ENCODE data around the gene HYDIN. TPM values are rescaled to one million over a fixed set of nuclear protein-coding genes. Genes with fewer than 3 reads are reported as not detected.

HYDIN gene
- polyA plus RNA-seq, 2 of the 4 experiments (the other 2 are of a cell fraction): 0.23 to 0.41 TPM

- FAIRE-seq (no peak), DNase-seq (ENCODE audit: low read depth in 1 of 2, low spot score in 1 of 2) (no peak), ATAC-seq (no peak)
- Histone ChIP-seq H3K4me1 (no peaks in the 10 kb centered on the region), H3K4me3 (no peak overlapping the region), H3K9me3 (no peaks in the 10 kb centered on the region), H3K4me2 (no peak overlapping the region), H3K27ac (no peak overlapping the region)
- no peak for TF ChIP-seq MYC (IDR thresholded peaks at IDR 0.05; ENCODE audit: borderline replicate concordance, low read length)
- no peak for TF ChIP-seq FOSL2 (IDR thresholded peaks at IDR 0.05)
- TF ChIP-seq FOSL2 (CRISPR knock-in tag; IDR thresholded peaks at IDR 0.05): no peak
- TF ChIP-seq FOSB (CRISPR knock-in tag; IDR thresholded peaks at IDR 0.05): no peak
- no peak for TF ChIP-seq HES2 (IDR thresholded peaks at IDR 0.05)
- TF ChIP-seq RNF2 (IDR thresholded peaks at IDR 0.05; ENCODE audit: borderline replicate concordance, low read depth): no peak
- TF ChIP-seq HMGXB4 (CRISPR knock-in tag; IDR thresholded peaks at IDR 0.05; ENCODE audit: borderline replicate concordance): no peak
- no peak for TF ChIP-seq JUN (IDR thresholded peaks at IDR 0.05)
- no peak for TF ChIP-seq RCOR1 (IDR thresholded peaks at IDR 0.05; ENCODE audit: low read depth, low read length)
- TF ChIP-seq CEBPB (IDR thresholded peaks at IDR 0.05): no peak
- no peak for TF ChIP-seq NPAS2 (CRISPR knock-in tag; IDR thresholded peaks at IDR 0.05; ENCODE audit: borderline replicate concordance)
- no peak for TF ChIP-seq REST (IDR thresholded peaks at IDR 0.05)
- no peak for TF ChIP-seq ELK1 (IDR thresholded peaks at IDR 0.05; ENCODE audit: low read depth, low read length)
- no peak for TF ChIP-seq ESRRA (IDR thresholded peaks at IDR 0.05; ENCODE audit: borderline replicate concordance, low read length)
- TF ChIP-seq PHF8 (IDR thresholded peaks at IDR 0.05; ENCODE audit: borderline replicate concordance, low read depth): no peak
- CTCF ChIA-PET: interaction anchor here (1.2 kb wide), 1 partner anchor 240 kb away, joined by 3 read pairs; no protein-coding TSS in a partner anchor
- 4% methylated on average over 5 of the region's 5 CpGs for WGBS (ENCODE audit: missing lambda C conversion rate)
- POLR2A ChIA-PET: no interaction called here
These were observed 28.6 kb upstream of the HYDIN start for GRCh38 chr16:71259086-71259485.

GRCh38 chr16:71258372-71258771 is 27.9 kb upstream of the HYDIN start:
- Histone ChIP-seq H3K4me3 (no peak overlapping the region), H3K4me1 (no peaks in the 10 kb centered on the region), H3K27ac (no peak overlapping the region), H3K4me2 (no peak overlapping the region), H3K9me3 (no peaks in the 10 kb centered on the region)
- ChIA-PET POLR2A (no interaction called here), CTCF (no interaction called here)
- TF ChIP-seq HMGXB4 (CRISPR knock-in tag; IDR thresholded peaks at IDR 0.05; ENCODE audit: borderline replicate concordance) (no peak), RARB (CRISPR knock-in tag; IDR thresholded peaks at IDR 0.05) (no peak), HOXB13 (CRISPR knock-in tag; IDR thresholded peaks at IDR 0.05; ENCODE audit: low read depth) (no peak), HOXB5 (CRISPR knock-in tag; IDR thresholded peaks at IDR 0.05) (no peak), GATA3 (IDR thresholded peaks at IDR 0.05; ENCODE audit: borderline replicate concordance) (no peak), NR3C1 (IDR thresholded peaks at IDR 0.05) (no peak), RCOR1 (IDR thresholded peaks at IDR 0.05; ENCODE audit: low read depth, low read length) (no peak), ZSCAN20 (CRISPR knock-in tag; IDR thresholded peaks at IDR 0.05) (no peak), EHMT2 (IDR thresholded peaks at IDR 0.05; ENCODE audit: low read depth) (no peak), RAD21 (conservative IDR thresholded peaks at IDR 0.05 in 1 of 2, IDR thresholded peaks at IDR 0.05 in 1 of 2) (no peak), JUNB (IDR thresholded peaks at IDR 0.05) (no peak), NPAS2 (CRISPR knock-in tag; IDR thresholded peaks at IDR 0.05; ENCODE audit: borderline replicate concordance) (no peak), CTCF (IDR thresholded peaks at IDR 0.05) (no peak), ZC3H11A (IDR thresholded peaks at IDR 0.05) (no peak), CBX8 (IDR thresholded peaks at IDR 0.05) (no peak), ESRRA (IDR thresholded peaks at IDR 0.05; ENCODE audit: borderline replicate concordance, low read length) (no peak), SMC3 (IDR thresholded peaks at IDR 0.05) (no peak)
- WGBS (ENCODE audit: missing lambda C conversion rate): 3% methylated on average over 1 of the region's 1 CpG
- no peak for ATAC-seq
- DNase-seq (ENCODE audit: low read depth in 1 of 2, low spot score in 1 of 2): no peak
- FAIRE-seq: no peak

Measured in A549 (cell line).